Measurements from ENCODE around the gene CNTRL.
"Not testable (repeated sequence)": the region's sequence is repeated elsewhere in the genome, so short reads cannot be mapped to it uniquely, and the experiment has no call there.

CNTRL gene

DNA sequence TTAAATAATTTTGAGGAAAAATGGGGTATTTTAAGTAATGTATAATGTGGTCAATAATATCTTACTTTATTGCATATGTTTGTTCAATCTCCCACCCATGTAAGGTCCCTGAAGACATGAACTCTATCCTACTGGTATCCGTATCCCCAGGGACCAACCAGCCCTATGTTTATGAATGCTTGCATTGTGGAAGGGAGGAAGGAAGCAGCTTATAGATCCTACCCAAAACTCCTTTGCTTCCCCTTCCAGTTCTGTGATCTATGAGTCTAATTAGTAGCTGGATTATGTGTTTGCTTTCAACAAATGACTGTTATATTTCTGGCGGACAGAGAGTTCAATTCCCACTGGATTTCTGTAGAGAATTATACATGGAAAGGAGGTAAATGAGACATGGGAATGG, 45.6 kb downstream of the CNTRL start:
- TF ChIP-seq, protein P1, sequence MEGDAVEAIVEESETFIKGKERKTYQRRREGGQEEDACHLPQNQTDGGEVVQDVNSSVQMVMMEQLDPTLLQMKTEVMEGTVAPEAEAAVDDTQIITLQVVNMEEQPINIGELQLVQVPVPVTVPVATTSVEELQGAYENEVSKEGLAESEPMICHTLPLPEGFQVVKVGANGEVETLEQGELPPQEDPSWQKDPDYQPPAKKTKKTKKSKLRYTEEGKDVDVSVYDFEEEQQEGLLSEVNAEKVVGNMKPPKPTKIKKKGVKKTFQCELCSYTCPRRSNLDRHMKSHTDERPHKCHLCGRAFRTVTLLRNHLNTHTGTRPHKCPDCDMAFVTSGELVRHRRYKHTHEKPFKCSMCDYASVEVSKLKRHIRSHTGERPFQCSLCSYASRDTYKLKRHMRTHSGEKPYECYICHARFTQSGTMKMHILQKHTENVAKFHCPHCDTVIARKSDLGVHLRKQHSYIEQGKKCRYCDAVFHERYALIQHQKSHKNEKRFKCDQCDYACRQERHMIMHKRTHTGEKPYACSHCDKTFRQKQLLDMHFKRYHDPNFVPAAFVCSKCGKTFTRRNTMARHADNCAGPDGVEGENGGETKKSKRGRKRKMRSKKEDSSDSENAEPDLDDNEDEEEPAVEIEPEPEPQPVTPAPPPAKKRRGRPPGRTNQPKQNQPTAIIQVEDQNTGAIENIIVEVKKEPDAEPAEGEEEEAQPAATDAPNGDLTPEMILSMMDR (conservative IDR thresholded peaks at IDR 0.05; ENCODE audit: low read length), result no peak
- DNase-seq (ENCODE audit: low read depth), result no peak
- no peak overlapping the region for H3K4me3 ChIP-seq (ENCODE audit: low read length)

DNA sequence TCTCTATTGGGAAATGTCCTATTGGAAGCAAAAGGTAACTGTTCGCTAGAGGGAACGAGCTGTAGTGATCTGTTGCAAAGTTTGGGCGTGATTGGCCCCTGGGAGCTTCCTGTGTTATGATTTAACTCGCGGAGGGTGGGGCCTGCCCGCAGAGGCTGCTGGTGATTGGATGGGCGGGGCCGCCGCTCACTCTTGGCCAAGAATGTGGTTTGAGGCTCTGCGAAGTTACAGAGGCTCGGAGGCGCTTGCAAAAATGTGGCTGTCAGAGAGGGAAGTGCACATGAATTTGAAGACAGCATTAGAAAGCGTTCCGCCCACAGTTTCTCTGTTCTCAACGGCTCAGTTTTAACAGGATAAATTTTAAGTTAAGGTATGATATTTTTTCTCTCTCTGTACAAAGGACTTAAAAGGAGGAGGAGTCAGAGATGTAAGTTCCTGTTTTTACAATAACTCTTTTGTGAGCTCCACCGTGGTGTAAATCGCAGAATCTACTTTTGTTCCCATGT, 46.9 kb downstream of the CNTRL start:
- TF ChIP-seq, protein P1 (conservative IDR thresholded peaks at IDR 0.05; ENCODE audit: low read length), result peak; percentile 32
- DNase-seq (ENCODE audit: low read depth), result peak; percentile 95
- H3K4me3 ChIP-seq (ENCODE audit: low read length), result peak overlapping the region; percentile 69

DNA sequence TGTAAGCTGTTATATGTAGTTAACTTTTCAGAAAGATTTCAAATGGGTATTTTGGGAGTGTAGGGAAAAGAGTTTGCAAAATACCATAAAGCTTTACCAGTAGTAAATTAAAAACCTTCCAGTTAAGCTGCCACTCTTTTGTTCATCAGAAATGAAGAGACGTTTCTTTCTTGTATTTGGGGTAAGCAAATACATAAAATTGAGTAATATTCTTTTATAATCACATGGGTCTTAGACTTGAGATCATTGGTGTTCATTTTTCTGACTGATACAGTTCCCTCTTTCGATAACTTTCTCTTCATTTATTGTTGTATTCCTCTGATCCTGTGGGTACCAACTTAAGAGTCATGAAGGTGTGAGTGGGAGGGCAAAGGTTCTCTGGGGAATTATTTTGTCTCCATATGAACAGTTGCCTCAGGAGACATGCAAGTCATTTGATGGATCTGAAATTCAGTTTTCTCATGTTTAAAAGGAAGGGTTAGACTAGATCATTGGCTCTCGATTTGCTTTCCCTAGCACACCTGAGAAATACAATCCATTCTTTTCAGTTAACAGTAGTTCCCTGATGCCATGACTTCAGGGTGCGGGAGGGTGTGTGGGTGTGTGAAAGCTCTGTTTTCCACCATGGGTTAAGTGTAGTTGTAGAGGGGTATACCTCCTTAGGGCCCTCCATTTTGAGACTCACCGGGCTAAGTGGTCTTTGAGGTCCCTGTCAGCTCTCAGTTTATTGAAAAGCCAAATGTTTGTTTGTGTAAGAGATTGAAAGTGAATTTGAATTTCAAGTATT, 47.7 kb downstream of the CNTRL start:
- peak overlapping the region; percentile 69 for H3K4me3 ChIP-seq (ENCODE audit: low read length)
- TF ChIP-seq, protein P1 (conservative IDR thresholded peaks at IDR 0.05; ENCODE audit: low read length), result no peak
- no peak for DNase-seq (ENCODE audit: low read depth)

DNA sequence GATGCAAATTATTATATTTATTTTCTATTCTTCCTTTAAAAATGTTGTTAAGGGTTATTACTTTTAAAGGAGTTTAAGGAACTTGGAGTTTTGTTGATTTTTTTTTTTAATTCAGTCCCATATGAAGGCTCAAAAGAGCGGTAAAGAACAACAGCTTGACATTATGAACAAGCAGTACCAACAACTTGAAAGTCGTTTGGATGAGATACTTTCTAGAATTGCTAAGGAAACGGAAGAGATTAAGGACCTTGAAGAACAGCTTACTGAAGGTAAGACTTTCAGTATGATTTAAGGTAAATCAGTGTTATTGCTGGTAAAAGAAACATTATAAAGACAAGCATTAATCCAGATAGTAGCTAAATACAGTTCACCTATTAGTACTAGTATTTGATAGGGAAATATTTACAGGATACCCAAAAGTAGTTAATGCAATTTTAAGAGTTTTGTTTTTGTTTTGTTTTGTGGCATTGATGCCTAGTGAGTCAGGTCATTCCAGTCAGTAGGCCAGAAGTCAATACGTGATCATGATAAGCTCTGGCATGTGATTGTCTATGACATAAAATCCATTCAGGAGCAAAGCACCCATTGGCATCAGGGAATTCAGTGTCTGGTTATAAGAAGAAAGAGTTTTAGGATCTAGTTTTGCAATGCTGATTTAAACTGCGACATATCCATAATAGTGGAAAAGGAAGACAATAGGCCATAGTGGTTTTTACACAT, 49.2 kb downstream of the CNTRL start:
- TF ChIP-seq, protein P1 (conservative IDR thresholded peaks at IDR 0.05; ENCODE audit: low read length), result no peak
- no peak for DNase-seq (ENCODE audit: low read depth)
- no peak overlapping the region for H3K4me3 ChIP-seq (ENCODE audit: low read length)

DNA sequence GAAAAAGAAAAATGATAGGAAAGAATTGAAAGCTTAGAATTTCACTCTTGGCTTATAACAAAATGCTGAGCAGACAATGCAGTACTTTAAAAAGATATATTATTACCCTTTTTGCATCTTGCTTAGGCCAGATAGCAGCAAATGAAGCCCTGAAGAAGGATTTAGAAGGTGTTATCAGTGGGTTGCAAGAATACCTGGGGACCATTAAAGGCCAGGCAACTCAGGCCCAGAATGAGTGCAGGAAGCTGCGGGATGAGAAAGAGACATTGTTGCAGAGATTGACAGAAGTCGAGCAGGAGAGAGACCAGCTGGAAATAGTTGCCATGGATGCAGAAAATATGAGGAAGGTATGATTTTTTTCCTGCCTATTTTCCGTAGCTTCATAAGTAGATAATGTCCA, 50.8 kb downstream of the CNTRL start:
- TF ChIP-seq, protein P1 (conservative IDR thresholded peaks at IDR 0.05; ENCODE audit: low read length), result no peak
- no peak overlapping the region for H3K4me3 ChIP-seq (ENCODE audit: low read length)
- no peak for DNase-seq (ENCODE audit: low read depth)

DNA sequence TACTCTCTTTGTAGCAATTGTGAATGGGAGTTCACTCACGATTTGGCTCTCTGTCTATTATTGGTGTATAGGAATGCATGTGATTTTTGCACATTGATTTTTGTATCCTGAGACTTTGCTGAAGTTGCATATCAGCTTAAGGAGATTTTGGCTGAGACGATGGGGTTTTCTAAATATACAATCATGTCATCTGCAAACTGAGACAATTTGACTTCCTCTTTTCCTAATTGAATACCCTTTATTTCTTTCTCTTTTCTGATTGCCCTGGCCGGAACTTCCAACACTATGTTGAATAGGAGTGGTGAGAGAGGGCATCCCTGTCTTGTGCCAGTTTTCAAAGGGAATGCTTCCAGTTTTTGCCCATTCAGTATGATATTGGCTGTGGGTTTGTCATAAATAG, 54.6 kb downstream of the CNTRL start:
- H3K4me3 ChIP-seq (ENCODE audit: low read length); DNase-seq (ENCODE audit: low read depth): not testable (repeated sequence)

DNA sequence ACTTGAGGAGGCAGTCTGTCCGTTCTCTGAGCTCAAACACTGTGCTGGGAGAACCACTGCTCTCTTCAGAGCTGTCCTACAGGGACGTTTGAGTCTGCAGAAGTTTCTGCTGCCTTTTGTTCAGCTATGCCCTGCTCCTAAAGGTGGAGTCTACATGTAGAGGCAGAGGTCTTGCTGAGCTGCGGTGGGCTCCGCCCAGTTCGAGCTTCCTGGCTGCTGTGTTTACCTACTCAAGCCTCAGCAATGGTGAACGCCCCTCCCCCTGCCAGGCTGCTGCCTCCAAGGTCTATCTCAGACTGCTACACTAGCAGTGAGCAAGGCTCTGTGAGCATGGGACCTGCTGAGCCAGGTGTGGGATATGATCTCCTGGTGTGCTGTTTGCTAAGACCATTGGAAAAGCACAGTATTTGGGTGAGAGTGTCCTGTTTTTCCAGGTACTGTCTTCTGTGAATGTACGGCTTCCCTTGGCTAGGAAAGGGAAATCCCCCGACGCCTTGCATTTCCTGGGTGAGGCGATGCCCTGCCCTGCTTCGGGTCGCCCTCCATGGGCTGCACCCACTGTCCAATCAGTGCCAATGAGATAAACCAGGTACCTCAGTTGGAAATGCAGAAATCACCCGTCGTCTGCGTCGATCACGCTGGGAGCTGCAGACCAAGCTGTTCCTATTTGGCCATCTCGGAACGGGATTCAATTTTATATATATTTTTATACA, 58.5 kb downstream of the CNTRL start:
- no peak overlapping the region for H3K4me3 ChIP-seq (ENCODE audit: low read length)
- DNase-seq (ENCODE audit: low read depth), result no peak
- TF ChIP-seq, protein P1 (conservative IDR thresholded peaks at IDR 0.05; ENCODE audit: low read length), result no peak
